MG63 (cell line): ENCODE measurements around the gene SPC25. TPM values are rescaled to one million over a fixed set of nuclear protein-coding genes. Genes with fewer than 3 reads are reported as not detected.
A peak's percentile ranks its signal among the peaks of the same experiment; 100 is the strongest.
"Not testable (repeated sequence)": the region's sequence is repeated elsewhere in the genome, so short reads cannot be mapped to it uniquely, and the experiment has no call there.

Experiments
- DNase-seq: peaks from one replicate; pipeline ENCODE4 v3.0.0-alpha.2; 2020
- H3K27me3 ChIP-seq: fragments of 250-450 bp; sonication (Bioruptor Pico); 2 replicates; pipeline ENCODE4 v1.5.1; 2020; ENCODE audit warnings: mild to moderate bottlenecking, moderate library complexity
- H3K36me3 ChIP-seq: fragments of 250-450 bp; sonication (Bioruptor Pico); 2 replicates; pipeline ENCODE4 v1.5.1; 2020; ENCODE audit warnings: mild to moderate bottlenecking, moderate library complexity
- H3K4me3 ChIP-seq: fragments of 250-450 bp; sonication (Bioruptor Pico); 2 replicates; pipeline ENCODE4 v1.5.1; 2020; ENCODE audit warnings: mild to moderate bottlenecking, moderate library complexity
- H3K9me3 ChIP-seq: fragments of 250-450 bp; sonication (Bioruptor Pico); 2 replicates; pipeline ENCODE4 v1.5.1; 2020; ENCODE audit warnings: mild to moderate bottlenecking, moderate library complexity
- total RNA-seq: library from RNA; depleted of rRNA; stranded (reverse); fragments of >200 nt; shearing (Covaris generic); gene quantifications from 2 replicates; pipeline ENCODE4 v1.2.3, GENCODE V29; 2014; ENCODE audit warnings: low replicate concordance

The SPC25 gene
- total RNA-seq, 1 experiment from 2014 or later, result 28.1 TPM

DNA sequence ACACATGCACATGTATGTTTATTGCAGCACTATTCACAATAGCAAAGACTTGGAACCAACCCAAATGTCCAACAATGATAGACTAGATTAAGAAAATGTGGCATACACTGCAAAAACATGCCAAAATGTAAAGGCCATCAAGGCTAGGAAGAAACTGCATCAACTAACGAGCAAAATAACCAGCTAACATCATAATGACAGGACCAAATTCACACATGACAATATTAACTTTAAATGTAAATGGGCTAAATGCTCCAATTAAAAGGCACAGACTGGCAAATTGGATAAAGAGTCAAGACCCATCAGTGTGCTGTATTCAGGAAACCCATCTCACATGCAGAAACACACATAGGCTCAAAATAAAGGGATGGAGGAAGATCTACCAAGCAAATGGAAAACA lies 23.1 kb downstream of the SPC25 start:
- not testable (repeated sequence) for DNase-seq, H3K9me3 ChIP-seq, H3K4me3 ChIP-seq, H3K27me3 ChIP-seq
- H3K36me3 ChIP-seq, result peaks cover 32% of the 10 kb centered on the region

DNA sequence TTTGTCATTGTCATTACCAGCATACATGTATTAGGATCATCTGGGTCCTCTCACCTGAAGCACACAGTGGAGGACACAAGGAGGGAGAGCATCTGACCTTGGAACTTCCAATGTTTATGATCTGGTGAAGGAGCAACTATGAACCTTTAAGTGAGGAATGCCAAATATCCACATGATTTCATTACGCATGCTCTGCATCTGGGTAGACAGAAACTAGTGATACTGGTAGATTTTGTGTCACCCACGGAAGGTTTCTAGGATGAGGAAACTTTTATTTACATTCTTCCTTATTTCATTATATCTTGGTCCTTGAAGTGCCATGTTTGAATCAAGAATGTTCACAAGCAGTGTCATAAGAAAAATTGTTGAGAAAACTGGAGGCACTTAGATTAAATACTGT lies 32.1 kb downstream of the SPC25 start:
- H3K4me3 ChIP-seq, result no peak overlapping the region
- H3K9me3 ChIP-seq, result no peaks in the 10 kb centered on the region
- no peaks in the 10 kb centered on the region; the same call in none of the 2 replicates for H3K36me3 ChIP-seq
- DNase-seq, result no peak
- no peaks in the 10 kb centered on the region for H3K27me3 ChIP-seq

DNA sequence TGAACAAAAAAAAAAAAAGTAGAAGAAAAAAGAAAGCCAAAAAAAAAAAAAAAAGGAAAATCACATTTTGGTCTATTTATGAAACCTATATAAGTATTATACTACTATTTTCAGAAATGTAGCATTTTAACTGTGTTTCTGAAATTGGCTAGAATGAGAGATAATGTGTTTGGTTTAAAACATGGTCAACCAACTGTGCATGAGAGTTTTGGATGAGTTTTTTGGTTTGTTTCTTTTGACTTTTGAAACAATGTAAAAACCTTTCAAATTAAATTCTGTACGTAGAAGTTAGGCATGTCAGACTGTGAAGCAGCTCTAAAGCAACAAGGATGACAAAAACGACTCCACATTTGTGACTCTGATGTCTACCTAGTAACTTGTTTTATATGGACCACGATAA lies 34.6 kb downstream of the SPC25 start:
- Histone ChIP-seq H3K27me3 (no peaks in the 10 kb centered on the region), H3K9me3 (no peaks in the 10 kb centered on the region), H3K4me3 (no peak overlapping the region), H3K36me3 (peaks cover 6% of the 10 kb centered on the region; the same call in 1 of the 2 replicates)
- no peak for DNase-seq

DNA sequence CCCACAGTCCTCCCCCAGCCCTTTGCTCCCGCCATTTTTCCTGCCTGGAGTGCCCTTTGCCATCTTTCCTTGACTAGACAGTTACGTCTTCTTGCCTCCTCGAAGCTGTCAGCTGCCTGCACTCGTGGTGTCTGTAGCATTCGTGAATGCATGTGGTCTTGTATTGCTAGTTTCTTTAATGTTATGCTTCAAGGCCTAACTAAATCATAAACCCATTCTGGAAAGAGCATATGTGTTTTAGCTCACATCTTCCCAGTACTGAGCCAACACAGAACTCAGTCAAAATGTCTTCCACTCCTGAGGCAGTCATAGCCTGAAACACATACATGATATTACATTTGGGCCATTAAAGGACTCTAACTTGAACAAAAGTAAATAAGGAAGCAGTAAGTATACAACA lies 35.6 kb downstream of the SPC25 start:
- Histone ChIP-seq H3K4me3 (no peak overlapping the region), H3K27me3 (no peaks in the 10 kb centered on the region), H3K36me3 (peaks cover 8% of the 10 kb centered on the region; the same call in 1 of the 2 replicates), H3K9me3 (no peaks in the 10 kb centered on the region)
- DNase-seq, result no peak

DNA sequence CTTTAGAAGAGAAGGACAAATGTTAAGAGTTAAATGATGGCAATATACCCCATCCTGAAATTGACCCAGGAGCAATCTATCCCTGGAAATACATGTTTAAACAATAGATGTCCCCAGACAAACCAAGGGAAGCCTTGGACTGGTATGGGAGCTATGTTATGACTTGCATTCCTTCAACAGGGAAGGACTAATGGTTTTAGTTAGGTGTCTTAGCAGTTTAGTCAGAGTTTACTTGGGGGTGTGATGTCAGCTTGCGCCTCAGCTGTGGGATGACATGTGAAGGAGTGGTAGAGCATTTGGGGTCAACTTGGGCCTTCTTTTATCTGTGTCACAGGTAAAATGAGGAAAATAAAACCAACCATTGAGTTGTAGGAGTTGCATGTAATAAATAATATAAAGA lies 36.8 kb downstream of the SPC25 start:
- H3K27me3 ChIP-seq, result no peaks in the 10 kb centered on the region
- no peak overlapping the region for H3K4me3 ChIP-seq
- 0 out of 2 replicates have a peak, but pooled peaks cover 8% of the 10 kb centered on the region for H3K36me3 ChIP-seq
- no peak for DNase-seq
- H3K9me3 ChIP-seq, result no peaks in the 10 kb centered on the region

DNA sequence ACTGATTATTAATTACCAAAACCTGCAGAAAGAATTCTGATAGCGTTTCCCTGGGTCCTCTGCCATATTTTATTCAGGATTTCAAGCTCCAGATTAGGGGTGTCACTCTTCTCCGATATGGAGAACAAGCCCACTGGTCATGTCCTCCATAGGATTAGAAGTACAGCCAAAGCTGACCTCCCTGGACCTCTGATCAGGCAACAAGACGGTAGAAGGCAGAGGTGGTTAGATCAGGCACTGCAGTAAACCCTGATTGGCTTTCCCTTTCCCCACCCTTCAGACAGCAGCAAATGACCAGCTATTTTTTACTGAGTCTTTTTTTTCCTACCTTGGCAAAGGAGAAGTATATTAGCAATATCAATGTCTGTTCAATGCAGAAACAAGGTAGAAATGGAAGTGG lies 37.7 kb downstream of the SPC25 start:
- no peaks in the 10 kb centered on the region for H3K9me3 ChIP-seq
- no peak overlapping the region for H3K4me3 ChIP-seq
- no peaks in the 10 kb centered on the region for H3K27me3 ChIP-seq
- DNase-seq, result no peak
- 0 out of 2 replicates have a peak, but pooled peaks cover 8% of the 10 kb centered on the region for H3K36me3 ChIP-seq

DNA sequence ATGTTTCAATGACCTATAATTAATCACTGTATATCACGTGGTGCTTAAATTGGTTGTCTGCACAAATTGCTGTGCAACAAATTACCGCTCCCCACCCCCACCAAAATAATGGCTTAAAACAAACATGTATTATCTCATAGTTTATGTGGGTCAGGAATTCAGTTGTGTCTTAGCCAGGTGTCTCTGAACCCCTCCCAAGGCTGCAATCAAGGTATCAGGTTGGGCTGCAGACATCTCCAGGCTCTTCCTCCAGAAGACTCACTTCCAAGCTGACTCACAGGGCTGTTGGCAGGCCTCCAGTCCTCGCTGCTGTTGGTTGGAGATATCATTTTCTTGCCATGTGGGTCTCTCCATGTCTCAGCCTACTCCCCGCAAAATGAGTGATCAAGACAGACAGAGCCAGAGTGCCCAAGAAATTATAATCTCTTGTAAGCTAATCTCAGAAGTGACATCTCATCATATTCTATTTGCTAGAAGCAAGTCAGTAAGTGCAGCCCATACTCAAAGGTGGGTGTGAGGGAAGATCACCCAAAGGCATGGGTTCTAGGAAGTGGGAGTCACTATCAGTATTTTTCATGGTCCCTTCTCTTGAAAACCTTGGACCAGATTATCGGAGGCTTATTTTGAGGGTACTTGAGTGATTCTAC lies 38.4 kb downstream of the SPC25 start:
- peak; percentile 82 for DNase-seq

DNA sequence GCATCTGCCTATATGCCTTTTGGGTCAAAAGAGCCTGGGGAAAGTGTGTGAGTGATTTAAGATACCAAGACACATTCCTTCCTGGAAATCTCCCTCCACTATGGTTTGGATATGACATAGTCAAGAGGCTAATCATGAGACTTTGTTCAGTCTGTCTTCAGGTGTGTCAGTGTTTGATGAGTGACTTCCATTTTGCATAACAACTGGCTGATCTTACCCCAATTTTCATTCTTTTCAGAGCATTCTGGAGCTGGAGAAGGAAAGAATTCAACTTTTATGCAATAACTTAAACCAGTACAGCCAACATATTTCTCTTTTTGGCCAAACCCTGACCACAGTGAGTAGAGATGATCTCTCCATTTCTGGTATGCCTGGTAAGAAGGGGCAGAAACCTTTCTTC lies 39.4 kb downstream of the SPC25 start:
- Histone ChIP-seq H3K4me3 (no peak overlapping the region), H3K9me3 (no peaks in the 10 kb centered on the region), H3K27me3 (no peaks in the 10 kb centered on the region), H3K36me3 (0 out of 2 replicates have a peak, but pooled peaks cover 8% of the 10 kb centered on the region)
- DNase-seq, result no peak

More for the DNA sequence above, 38.4 kb downstream of the SPC25 start:
- 0 out of 2 replicates have a peak, but pooled peaks cover 8% of the 10 kb centered on the region for H3K36me3 ChIP-seq
- no peak overlapping the region for H3K4me3 ChIP-seq
- no peaks in the 10 kb centered on the region for H3K27me3 ChIP-seq
- no peaks in the 10 kb centered on the region for H3K9me3 ChIP-seq

DNA sequence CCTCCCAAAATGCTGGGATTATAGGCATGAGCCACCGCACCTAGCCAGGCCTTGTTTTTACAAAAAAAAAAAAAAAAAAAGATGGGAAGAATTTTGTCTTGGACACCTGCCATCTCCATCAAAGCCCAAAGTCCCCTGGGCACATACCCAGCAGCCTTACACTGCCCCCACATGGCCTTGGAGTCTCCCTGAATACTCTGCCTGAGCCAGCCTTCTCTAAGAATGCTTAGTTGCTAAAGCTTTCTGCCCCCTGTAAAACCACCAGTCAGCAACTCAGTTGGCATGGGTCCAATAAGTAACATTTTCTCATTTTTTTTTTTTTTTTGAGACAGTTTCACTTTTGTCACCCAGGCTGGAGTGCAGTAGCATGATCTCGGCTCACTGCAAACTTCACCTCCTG lies 40.6 kb downstream of the SPC25 start:
- peak; percentile 1 for DNase-seq
- H3K36me3 ChIP-seq, result 0 out of 2 replicates have a peak, but pooled peaks cover 8% of the 10 kb centered on the region
- H3K27me3 ChIP-seq, result no peaks in the 10 kb centered on the region
- H3K4me3 ChIP-seq, result no peak overlapping the region
- no peaks in the 10 kb centered on the region for H3K9me3 ChIP-seq

DNA sequence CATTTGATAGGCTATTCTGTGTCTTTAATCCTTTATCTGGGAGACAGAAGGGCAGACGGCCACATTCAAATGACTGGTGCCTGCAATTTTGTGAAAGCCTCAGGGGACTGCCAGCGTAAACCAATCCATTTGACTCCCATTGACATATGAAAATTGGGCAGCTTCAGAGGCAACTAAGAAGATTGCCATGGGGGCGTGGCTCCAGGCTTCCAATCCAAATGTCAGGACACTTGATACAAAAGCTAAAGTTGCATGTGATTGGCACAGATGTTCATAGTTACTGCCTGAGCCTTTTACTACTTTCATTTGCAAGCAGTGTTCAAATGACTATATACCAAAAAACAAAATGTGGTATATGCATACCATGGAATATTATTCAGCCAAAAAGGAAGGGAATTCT lies 42.0 kb downstream of the SPC25 start:
- Histone ChIP-seq H3K9me3 (no peaks in the 10 kb centered on the region), H3K4me3 (no peak overlapping the region), H3K27me3 (no peaks in the 10 kb centered on the region), H3K36me3 (0 out of 2 replicates have a peak, but pooled peaks cover 8% of the 10 kb centered on the region)
- DNase-seq, result peak; percentile 14

DNA sequence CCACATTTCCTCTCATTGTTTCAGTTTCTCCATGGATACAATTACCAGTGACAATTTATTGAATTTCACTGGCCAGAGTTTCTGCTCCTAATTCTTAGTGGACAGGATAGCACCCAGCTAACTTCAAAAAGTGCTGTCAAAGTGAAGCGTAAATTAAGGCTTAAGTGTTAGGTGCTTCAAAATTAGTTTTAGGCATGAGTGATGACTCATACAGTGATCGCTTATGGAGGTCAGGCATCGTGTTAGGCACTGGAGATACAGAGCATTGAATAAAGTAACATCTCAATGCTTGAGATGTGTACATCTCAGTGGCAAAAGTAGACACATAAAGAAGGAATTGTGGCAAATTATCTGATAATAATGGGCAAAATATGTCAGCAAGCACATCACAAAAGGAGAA lies 47.0 kb downstream of the SPC25 start:
- no peaks in the 10 kb centered on the region for H3K9me3 ChIP-seq

DNA sequence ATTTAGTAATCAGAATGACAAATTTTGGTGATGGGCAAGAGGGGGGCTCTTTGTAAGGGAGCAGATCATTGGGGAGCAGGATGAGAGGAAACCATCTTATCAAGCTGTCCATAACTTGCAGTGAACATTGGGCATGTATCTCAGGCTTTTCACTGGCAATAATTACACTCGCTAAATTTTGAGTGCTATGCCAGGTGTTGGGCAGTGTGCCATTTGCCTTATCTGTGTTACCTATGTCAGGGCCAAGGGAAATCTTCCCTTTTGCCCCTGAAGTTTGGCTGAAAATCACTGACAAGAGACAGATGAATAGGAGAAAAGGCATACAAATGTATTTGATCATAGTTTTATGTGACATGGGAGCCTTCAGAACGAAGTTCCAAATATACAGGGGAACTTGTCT lies 48.8 kb downstream of the SPC25 start:
- Histone ChIP-seq H3K9me3 (no peaks in the 10 kb centered on the region), H3K36me3 (no peaks in the 10 kb centered on the region), H3K27me3 (no peaks in the 10 kb centered on the region), H3K4me3 (no peak overlapping the region)
- DNase-seq, result no peak

More for the DNA sequence above, 47.0 kb downstream of the SPC25 start:
- H3K4me3 ChIP-seq, result no peak overlapping the region
- no peak for DNase-seq
- H3K27me3 ChIP-seq, result no peaks in the 10 kb centered on the region
- H3K36me3 ChIP-seq, result no peaks in the 10 kb centered on the region

DNA sequence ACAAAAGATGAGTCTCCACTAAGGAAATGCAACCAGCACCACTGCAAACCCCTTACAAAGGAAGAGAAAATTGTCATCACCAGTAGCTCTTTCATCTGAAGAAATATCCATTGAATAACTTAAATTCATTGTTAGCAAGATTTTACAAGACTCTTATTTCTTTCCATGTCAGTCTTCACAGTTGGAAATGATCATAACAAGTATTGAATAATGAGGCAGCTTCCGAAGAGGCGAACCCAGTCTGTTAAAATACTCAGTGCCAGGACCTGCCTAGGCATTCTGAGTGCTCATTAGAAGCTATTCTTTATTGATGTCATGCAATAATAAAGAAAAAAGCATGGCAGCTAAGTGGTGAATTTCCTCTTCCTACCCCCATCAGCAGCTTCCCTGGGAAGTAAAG lies 54.3 kb downstream of the SPC25 start:
- Histone ChIP-seq H3K9me3 (no peaks in the 10 kb centered on the region), H3K27me3 (no peaks in the 10 kb centered on the region), H3K4me3 (no peak overlapping the region), H3K36me3 (no peaks in the 10 kb centered on the region)
- DNase-seq, result no peak

DNA sequence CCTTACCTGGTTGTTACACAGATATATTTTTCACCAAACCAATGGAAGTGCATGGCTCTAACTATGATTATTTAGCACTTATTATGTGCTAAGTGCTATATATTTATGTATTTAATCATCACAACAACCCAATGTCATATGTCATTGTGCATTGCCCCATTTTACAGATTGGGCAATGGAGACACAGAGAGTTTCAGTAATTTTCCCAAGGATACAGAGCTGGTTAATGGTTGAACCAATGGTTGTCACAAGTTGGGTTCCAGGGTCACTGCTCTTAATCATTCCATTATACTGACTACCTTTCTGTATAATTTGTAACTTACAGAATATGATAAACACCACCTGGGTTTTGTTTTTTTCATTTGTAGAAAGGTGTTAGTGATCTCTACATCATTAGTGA lies 58.6 kb downstream of the SPC25 start:
- Histone ChIP-seq H3K4me3 (no peak overlapping the region), H3K9me3 (no peaks in the 10 kb centered on the region), H3K27me3 (no peaks in the 10 kb centered on the region), H3K36me3 (no peaks in the 10 kb centered on the region)
- DNase-seq, result no peak

DNA sequence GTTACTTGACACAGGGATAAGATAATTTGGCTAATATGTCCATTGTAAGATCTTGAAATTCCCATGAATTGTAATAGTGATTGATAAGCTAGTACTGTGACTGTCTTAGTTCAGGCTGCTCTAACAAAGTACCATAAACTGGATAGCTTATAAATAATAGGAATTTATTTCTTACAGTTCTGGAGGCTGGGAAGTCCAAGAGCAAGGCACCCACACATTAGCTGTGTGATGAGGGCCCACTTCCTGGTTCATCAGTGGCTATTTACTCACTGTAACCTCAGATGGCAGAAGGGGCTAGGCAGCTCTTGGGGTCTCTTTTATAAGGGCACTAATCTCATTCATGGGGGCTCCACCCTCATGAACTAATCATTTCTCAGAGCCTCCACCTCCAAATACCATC lies 59.3 kb downstream of the SPC25 start:
- DNase-seq, result no peak
- Histone ChIP-seq H3K36me3 (no peaks in the 10 kb centered on the region), H3K4me3 (no peak overlapping the region), H3K27me3 (no peaks in the 10 kb centered on the region), H3K9me3 (no peaks in the 10 kb centered on the region)

DNA sequence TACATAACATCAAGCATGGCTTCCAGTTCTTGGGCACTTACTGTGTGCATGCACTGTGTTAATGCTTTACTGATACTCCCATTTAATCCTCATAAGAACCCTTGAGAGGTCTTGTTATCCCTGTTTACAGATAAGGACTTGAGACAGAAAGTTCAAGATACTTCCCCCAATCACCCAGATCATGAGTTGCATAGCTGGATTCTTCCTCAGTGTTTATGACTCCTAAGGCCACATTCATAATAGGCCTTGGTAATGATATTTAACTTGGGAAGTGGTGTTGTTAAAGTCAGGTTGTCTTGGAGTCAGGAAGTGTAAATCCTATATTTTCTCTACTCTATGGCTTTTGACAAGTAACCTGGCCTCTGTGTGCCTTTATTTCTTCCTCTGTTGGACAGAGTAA lies 65.1 kb downstream of the SPC25 start:
- no peaks in the 10 kb centered on the region for H3K9me3 ChIP-seq
- H3K27me3 ChIP-seq, result no peaks in the 10 kb centered on the region
- H3K36me3 ChIP-seq, result no peaks in the 10 kb centered on the region
- no peak overlapping the region for H3K4me3 ChIP-seq
- no peak for DNase-seq

DNA sequence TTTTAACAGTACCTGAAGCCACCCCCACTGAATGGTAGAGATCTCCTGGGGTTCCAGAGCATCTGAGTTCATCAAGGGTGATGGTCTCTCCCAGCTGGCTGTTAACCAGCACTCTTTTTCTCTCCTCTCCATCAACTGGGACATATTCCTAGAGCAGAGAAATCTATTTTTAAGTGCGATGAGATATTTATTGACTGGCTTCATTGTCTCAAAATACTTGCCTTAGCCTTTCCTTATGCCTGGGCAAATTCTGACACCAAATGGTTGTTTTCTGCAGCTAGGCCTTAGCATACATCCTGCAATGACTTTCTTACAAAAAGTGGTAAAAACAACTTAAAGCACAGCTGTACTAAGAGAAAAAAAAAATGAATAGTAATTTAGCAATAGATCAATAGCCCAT lies 68.2 kb downstream of the SPC25 start:
- no peak overlapping the region for H3K4me3 ChIP-seq
- no peaks in the 10 kb centered on the region for H3K27me3 ChIP-seq
- H3K36me3 ChIP-seq, result no peaks in the 10 kb centered on the region
- no peaks in the 10 kb centered on the region for H3K9me3 ChIP-seq
- DNase-seq, result no peak

DNA sequence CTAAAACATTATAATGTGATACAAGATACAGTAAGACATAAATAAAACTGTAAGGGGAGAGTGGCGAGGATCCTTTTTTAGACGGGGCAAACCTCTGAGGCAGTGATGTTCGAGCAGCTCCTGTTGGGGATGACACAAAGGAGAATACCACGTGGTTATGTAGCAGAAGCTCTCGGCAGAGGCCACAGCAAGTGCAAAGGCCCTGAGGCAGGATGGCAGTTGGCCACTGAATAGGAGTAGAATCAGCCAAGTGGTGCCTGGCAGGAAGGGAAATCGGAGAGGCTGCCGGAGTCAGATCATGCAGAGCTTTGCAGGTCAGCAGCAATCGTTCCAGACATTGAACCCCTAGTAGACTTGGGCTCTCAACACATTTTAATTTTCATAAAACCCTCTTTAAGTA lies 68.7 kb downstream of the SPC25 start:
- H3K27me3 ChIP-seq, result no peaks in the 10 kb centered on the region
- no peaks in the 10 kb centered on the region for H3K9me3 ChIP-seq
- no peak for DNase-seq
- no peaks in the 10 kb centered on the region for H3K36me3 ChIP-seq
- H3K4me3 ChIP-seq, result no peak overlapping the region
